Measurements from ENCODE around the gene SS18L1.

The SS18L1 gene

GRCh38 chr20:62117362-62117646, 26.3 kb upstream of the SS18L1 start:
- TF ChIP-seq CTCF (IDR thresholded peaks at IDR 0.05; ENCODE audit: borderline replicate concordance, insufficient read depth, low read depth, low read length): no peak
- H3K4me3 ChIP-seq (ENCODE audit: low read depth, low read length): no peak overlapping the region

GRCh38 chr20:62117658-62118057, 25.9 kb upstream of the SS18L1 start:
- TF ChIP-seq CTCF (IDR thresholded peaks at IDR 0.05; ENCODE audit: borderline replicate concordance, insufficient read depth, low read depth, low read length): no peak
- H3K4me3 ChIP-seq (ENCODE audit: low read depth, low read length): no peak overlapping the region

GRCh38 chr20:62118113-62119043, 25.2 kb upstream of the SS18L1 start:
- TF ChIP-seq CTCF (IDR thresholded peaks at IDR 0.05; ENCODE audit: borderline replicate concordance, insufficient read depth, low read depth, low read length): no peak
- no peak overlapping the region for H3K4me3 ChIP-seq (ENCODE audit: low read depth, low read length)

- no peak for TF ChIP-seq CTCF (IDR thresholded peaks at IDR 0.05; ENCODE audit: borderline replicate concordance, insufficient read depth, low read depth, low read length)
- no peak overlapping the region for H3K4me3 ChIP-seq (ENCODE audit: low read depth, low read length)
These were observed 24.5 kb upstream of the SS18L1 start for GRCh38 chr20:62119115-62119514.

- TF ChIP-seq CTCF (IDR thresholded peaks at IDR 0.05; ENCODE audit: borderline replicate concordance, insufficient read depth, low read depth, low read length): no peak
These were observed 23.8 kb upstream of the SS18L1 start for GRCh38 chr20:62119591-62120364.

GRCh38 chr20:62120365-62120762, 23.2 kb upstream of the SS18L1 start:
- H3K4me3 ChIP-seq (ENCODE audit: low read depth, low read length): no peak overlapping the region
- no peak for TF ChIP-seq CTCF (IDR thresholded peaks at IDR 0.05; ENCODE audit: borderline replicate concordance, insufficient read depth, low read depth, low read length)

More at GRCh38 chr20:62119591-62120364, 23.8 kb upstream of the SS18L1 start:
- H3K4me3 ChIP-seq (ENCODE audit: low read depth, low read length): no peak overlapping the region

Measured in GM12875 (cell line).